Keratinocyte (primary cell): ENCODE data around the gene L3MBTL3. TPM values are rescaled to one million over a fixed set of nuclear protein-coding genes. Genes with fewer than 3 reads are reported as not detected.

ENCODE experiments used
- DNase-seq: peaks from one replicate; pipeline ENCODE4 v3.0.0-alpha.2; 2011; ENCODE audit warnings: low read depth, missing footprints, low spot score
- FAIRE-seq: peaks from 2 replicates; lab custom pipeline; 2011; peaks lifted over from hg19 to GRCh38; lab: Jason Lieb, UNC
- H2AFZ ChIP-seq: 2 replicates; pipeline ENCODE4 v1.6.0; 2012; ENCODE audit warnings: low read length, control low read depth, inconsistent platforms; ENCODE audit not compliant: control insufficient read depth
- H3K27ac ChIP-seq: 2 replicates; pipeline ENCODE4 v1.5.1; 2011; ENCODE audit warnings: low read length; ENCODE audit not compliant: control insufficient read depth, insufficient read depth
- H3K27me3 ChIP-seq: 3 replicates; pipeline ENCODE4 v1.6.0; 2011; ENCODE audit warnings: low read length; ENCODE audit not compliant: control insufficient read depth, insufficient read depth; ENCODE audit errors: extremely low read depth
- H3K36me3 ChIP-seq, 2 experiments: 2 replicates in 1 of 2; 3 replicates in 1 of 2; pipeline ENCODE4 v1.5.1; 2011; ENCODE audit warnings: low read length in 2 of 2, mild to moderate bottlenecking in 1 of 2; ENCODE audit not compliant: control insufficient read depth in 2 of 2, insufficient read depth in 2 of 2; ENCODE audit errors: extremely low read depth in 1 of 2
- H3K4me1 ChIP-seq: 3 replicates; pipeline ENCODE4 v1.5.1; 2011; ENCODE audit warnings: low read length; ENCODE audit not compliant: control insufficient read depth, insufficient read depth; ENCODE audit errors: extremely low read depth
- H3K4me2 ChIP-seq: 3 replicates; pipeline ENCODE4 v1.6.0; 2011; ENCODE audit warnings: low read depth, low read length; ENCODE audit not compliant: control insufficient read depth, insufficient read depth; ENCODE audit errors: extremely low read depth
- H3K4me3 ChIP-seq, 3 experiments: fragments of 200-600 bp in 1 of 3; sonication (generic) in 1 of 3; 2 replicates in 2 of 3; 3 replicates in 1 of 3; pipeline ENCODE4 v1.5.1; 2011 to 2016; ENCODE audit warnings: low read length in 3 of 3, mild to moderate bottlenecking in 3 of 3, control low read depth in 2 of 3, inconsistent platforms in 1 of 3, low read depth in 1 of 3, mixed read lengths in 1 of 3, mixed run types in 1 of 3, moderate library complexity in 1 of 3; ENCODE audit not compliant: control insufficient read depth in 2 of 3, insufficient read depth in 2 of 3; ENCODE audit errors: extremely low read depth in 1 of 3
- H3K79me2 ChIP-seq: 2 replicates; pipeline ENCODE4 v1.6.0; 2012; ENCODE audit warnings: low read length; ENCODE audit not compliant: control insufficient read depth, insufficient read depth
- H3K9ac ChIP-seq: 3 replicates; pipeline ENCODE4 v1.6.0; 2011; ENCODE audit warnings: low read length; ENCODE audit not compliant: control insufficient read depth, insufficient read depth; ENCODE audit errors: extremely low read depth
- H3K9me1 ChIP-seq: 3 replicates; pipeline ENCODE4 v1.6.0; 2011; ENCODE audit warnings: low read length; ENCODE audit not compliant: control insufficient read depth, insufficient read depth; ENCODE audit errors: extremely low read depth
- H3K9me3 ChIP-seq: 2 replicates; pipeline ENCODE4 v1.5.1; 2012; ENCODE audit warnings: low read depth, low read length; ENCODE audit not compliant: control insufficient read depth
- H4K20me1 ChIP-seq: 3 replicates; pipeline ENCODE4 v1.6.0; 2011; ENCODE audit warnings: low read length; ENCODE audit not compliant: control insufficient read depth, insufficient read depth; ENCODE audit errors: extremely low read depth
- EZH2 ChIP-seq: IDR thresholded peaks from one replicate; pipeline ENCODE4 v1.6.1; 2012; ENCODE audit warnings: inconsistent platforms, mild to moderate bottlenecking, low read length, moderate library complexity
- dilution Hi-C: fragments of 300-500 bp; cut with MboI; formaldehyde crosslinking; loops from one replicate; pipeline ENCODE4 v1.7.0; 2020; ENCODE audit warnings: low sequenced_read_pairs; ENCODE audit not compliant: extremely low pct_ligation_motif_present
- polyA plus RNA-seq, 5 experiments: library from polyadenylated mRNA; depleted of rRNA in 3 of 5; stranded (reverse) in 3 of 5; stranded (forward) in 1 of 5; unstranded in 1 of 5; fragments of >200 nt; gene quantifications; 1 replicate in 1 of 5; 2 replicates in 3 of 5; 3 replicates in 1 of 5; pipeline versions ENCODE4 v1.2.1 to v1.2.3, GENCODE V29; 2011 to 2012; ENCODE audit warnings: missing spikeins in 2 of 5, low read depth in 1 of 5, low replicate concordance in 1 of 5
- TF ChIP-seq, protein P1 (sequence below), 3 experiments: IDR thresholded peaks in 1 of 3; conservative IDR thresholded peaks in 1 of 3; optimal IDR thresholded peaks in 1 of 3; 2 replicates in 2 of 3; 3 replicates in 1 of 3; pipeline versions ENCODE3 to v1.5.1; 2011; ENCODE audit warnings: low read length in 3 of 3, mild to moderate bottlenecking in 3 of 3, moderate library complexity in 2 of 3, control low read depth in 1 of 3, inconsistent platforms in 1 of 3; ENCODE audit not compliant: insufficient read depth in 2 of 3; ENCODE audit errors: extremely low read depth in 1 of 3

L3MBTL3 gene
- polyA plus RNA-seq, 1 donor (not counting 4 experiments of a cell fraction or from before 2014, with no cell fraction given): 16.6 TPM

DNA sequence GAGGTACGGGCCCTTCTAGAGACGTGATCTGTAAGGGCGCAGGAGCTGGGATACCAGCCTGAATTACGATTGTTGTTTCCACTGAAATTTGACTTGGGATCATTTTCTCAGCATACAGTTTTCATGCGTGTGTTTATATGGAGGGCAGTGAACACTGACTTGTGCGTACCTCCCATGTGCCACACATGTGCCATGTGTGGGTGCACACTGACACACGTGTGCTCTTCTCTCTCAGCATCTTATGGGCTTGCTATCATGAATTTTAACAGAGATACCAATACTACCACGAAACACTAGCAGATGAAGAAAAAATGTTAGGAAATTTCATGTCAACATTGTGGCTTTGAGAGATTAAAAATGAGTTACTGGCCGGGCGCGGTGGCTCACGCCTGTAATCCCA is 39.1 kb downstream of the L3MBTL3 start:
- no peak for DNase-seq
- H3K79me2 ChIP-seq: no peaks in the 10 kb centered on the region
- no peak overlapping the region for H3K9ac ChIP-seq
- H3K36me3 ChIP-seq: peaks cover 9 to 15% of the 10 kb centered on the region in 2 experiments
- no peaks in the 10 kb centered on the region for H3K4me1 ChIP-seq
- H4K20me1 ChIP-seq: no peaks in the 10 kb centered on the region
- dilution Hi-C loops: no loop called here
- no peaks in the 10 kb centered on the region for H3K9me3 ChIP-seq
- no peak overlapping the region for H3K4me3 ChIP-seq
- no peak overlapping the region for H2AFZ ChIP-seq
- FAIRE-seq: no peak
- no peaks in the 10 kb centered on the region for H3K9me1 ChIP-seq
- H3K4me2 ChIP-seq: no peak overlapping the region
- no peak overlapping the region for H3K27ac ChIP-seq
- no peaks in the 10 kb centered on the region for H3K27me3 ChIP-seq
- TF ChIP-seq, protein P1, sequence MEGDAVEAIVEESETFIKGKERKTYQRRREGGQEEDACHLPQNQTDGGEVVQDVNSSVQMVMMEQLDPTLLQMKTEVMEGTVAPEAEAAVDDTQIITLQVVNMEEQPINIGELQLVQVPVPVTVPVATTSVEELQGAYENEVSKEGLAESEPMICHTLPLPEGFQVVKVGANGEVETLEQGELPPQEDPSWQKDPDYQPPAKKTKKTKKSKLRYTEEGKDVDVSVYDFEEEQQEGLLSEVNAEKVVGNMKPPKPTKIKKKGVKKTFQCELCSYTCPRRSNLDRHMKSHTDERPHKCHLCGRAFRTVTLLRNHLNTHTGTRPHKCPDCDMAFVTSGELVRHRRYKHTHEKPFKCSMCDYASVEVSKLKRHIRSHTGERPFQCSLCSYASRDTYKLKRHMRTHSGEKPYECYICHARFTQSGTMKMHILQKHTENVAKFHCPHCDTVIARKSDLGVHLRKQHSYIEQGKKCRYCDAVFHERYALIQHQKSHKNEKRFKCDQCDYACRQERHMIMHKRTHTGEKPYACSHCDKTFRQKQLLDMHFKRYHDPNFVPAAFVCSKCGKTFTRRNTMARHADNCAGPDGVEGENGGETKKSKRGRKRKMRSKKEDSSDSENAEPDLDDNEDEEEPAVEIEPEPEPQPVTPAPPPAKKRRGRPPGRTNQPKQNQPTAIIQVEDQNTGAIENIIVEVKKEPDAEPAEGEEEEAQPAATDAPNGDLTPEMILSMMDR (optimal IDR thresholded peaks at IDR 0.05 in 1 of 3, IDR thresholded peaks at IDR 0.05 in 1 of 3, conservative IDR thresholded peaks at IDR 0.05 in 1 of 3; ENCODE audit: extremely low read depth in 1 of 3, insufficient read depth in 2 of 3, low read length in 3 of 3): no peak

DNA sequence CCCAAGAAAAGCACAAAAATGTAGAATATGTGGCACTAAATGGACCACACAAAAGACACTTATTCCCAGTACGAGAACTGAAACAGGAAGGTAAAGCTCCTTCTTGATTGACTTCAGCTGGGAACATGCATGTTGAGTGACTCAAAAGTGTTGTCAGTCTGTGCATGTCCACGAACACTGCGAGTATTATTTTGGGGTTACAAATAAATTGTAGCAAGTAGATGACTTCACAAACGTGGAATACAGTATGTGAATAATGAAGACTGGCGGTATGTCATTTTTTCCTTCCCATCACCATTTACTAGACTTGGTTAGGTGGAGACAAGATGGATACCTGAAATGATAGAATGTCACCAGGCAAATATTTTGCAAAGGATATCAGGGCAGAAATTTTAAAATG is 45.4 kb downstream of the L3MBTL3 start:
- Histone ChIP-seq H3K9ac (no peak overlapping the region), H3K4me2 (no peak overlapping the region), H3K36me3 (peaks cover 1 to 6% of the 10 kb centered on the region in 2 experiments), H2AFZ (no peak overlapping the region), H3K79me2 (no peaks in the 10 kb centered on the region), H3K4me3 (no peak overlapping the region), H3K27ac (no peak overlapping the region), H3K9me1 (no peaks in the 10 kb centered on the region), H3K4me1 (no peaks in the 10 kb centered on the region), H3K9me3 (no peaks in the 10 kb centered on the region), H3K27me3 (no peaks in the 10 kb centered on the region), H4K20me1 (no peaks in the 10 kb centered on the region)
- no peak for FAIRE-seq
- TF ChIP-seq, protein P1 (optimal IDR thresholded peaks at IDR 0.05 in 1 of 3, IDR thresholded peaks at IDR 0.05 in 1 of 3, conservative IDR thresholded peaks at IDR 0.05 in 1 of 3; ENCODE audit: extremely low read depth in 1 of 3, insufficient read depth in 2 of 3, low read length in 3 of 3): no peak
- TF ChIP-seq EZH2: no peak
- DNase-seq: no peak
- dilution Hi-C loops: no loop called here
